Hepatocyte (in vitro differentiated cells): ENCODE results near the gene MAG.

Experiments used
- CTCF ChIP-seq: fragments of 200-600 bp; sonication (generic); IDR thresholded peaks from 2 replicates; pipeline ENCODE4 v1.5.1; 2016; ENCODE audit warnings: antibody characterized with exemption, mild to moderate bottlenecking; ENCODE audit not compliant: poor library complexity
- EZH2 ChIP-seq: fragments of 200-600 bp; sonication (generic); IDR thresholded peaks from 2 replicates; pipeline ENCODE4 v1.6.1; 2016; ENCODE audit warnings: antibody characterized with exemption, mild to moderate bottlenecking, borderline replicate concordance

DNA sequence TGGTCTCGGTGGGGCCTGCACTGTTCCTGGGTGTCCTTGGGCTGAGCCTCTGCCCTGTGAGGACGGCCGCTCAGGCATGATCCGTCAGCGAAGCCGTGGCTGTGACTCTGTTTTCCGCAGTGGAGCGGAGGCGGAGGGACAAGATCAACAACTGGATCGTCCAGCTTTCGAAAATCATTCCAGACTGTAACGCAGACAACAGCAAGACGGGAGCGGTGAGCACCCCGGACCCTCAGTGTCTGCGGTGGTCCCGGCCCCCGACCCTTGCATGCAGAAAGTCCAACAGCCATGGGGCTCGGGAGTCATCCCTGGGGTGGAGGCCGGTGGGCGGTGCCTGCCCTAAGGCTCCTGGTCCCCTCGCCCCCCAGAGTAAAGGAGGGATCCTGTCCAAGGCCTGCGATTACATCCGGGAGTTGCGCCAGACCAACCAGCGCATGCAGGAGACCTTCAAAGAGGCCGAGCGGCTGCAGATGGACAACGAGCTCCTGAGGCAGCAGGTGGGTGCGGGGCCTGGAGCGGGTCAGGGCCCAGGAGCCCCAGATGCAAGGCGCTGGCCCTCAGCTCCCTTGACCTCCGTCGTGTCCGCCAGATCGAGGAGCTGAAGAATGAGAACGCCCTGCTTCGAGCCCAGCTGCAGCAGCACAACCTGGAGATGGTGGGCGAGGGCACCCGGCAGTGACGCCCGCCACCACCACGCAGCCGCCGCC, 13.2 kb upstream of the MAG start:
- TF ChIP-seq CTCF (no peak), EZH2 (no peak)
